HCT116 (cell line): ENCODE measurements around the gene TACC2. TPM values are rescaled to one million over a fixed set of nuclear protein-coding genes. Genes with fewer than 3 reads are reported as not detected.
A peak's percentile ranks its signal among the peaks of the same experiment; 100 is the strongest.

ENCODE experiments used
- ATAC-seq: fragments of 200-7000 bp; cut with Tn5 transposase; 2 replicates; pipeline ENCODE4 v1.9.1; 2020; ENCODE audit warnings: mild to moderate bottlenecking, moderate library complexity
- BruUV-seq: library from RNA; stranded (reverse); fragments of 400-500 nt; replicated peaks from 2 replicates; lab custom pipeline; 2021; lab: Mats Ljungman, UMichigan
- CTCF ChIA-PET: fragments of 300-600 bp; sonication (Branson Sonifier 250); formaldehyde crosslinking; loops from one replicate; lab custom pipeline; 2021; ENCODE audit warnings: antibody characterized with exemption; lab: Charles Lee
- POLR2A ChIA-PET: fragments of 300-600, 350-600 bp; sonication (Branson Sonifier 250); formaldehyde crosslinking; loops from one replicate; lab custom pipeline; 2021; ENCODE audit warnings: antibody characterized with exemption; lab: Charles Lee
- RAD21 ChIA-PET, 2 experiments: fragments of 300-600 bp; sonication (Branson Sonifier 250); formaldehyde crosslinking; loops; one replicate each; lab custom pipeline; 2023; ENCODE audit warnings: low total read pairs in 2 of 2; ENCODE audit not compliant: uncharacterized antibody in 2 of 2, unreplicated experiment in 2 of 2, low non-redundant PET in 1 of 2; lab: Charles Lee
- DNase-seq: peaks from one replicate; pipeline ENCODE4 v3.0.0-alpha.2; 2010; ENCODE audit warnings: low read depth, low spot score
- H2AFZ ChIP-seq: fragments of 200-600 bp; shearing (Covaris generic), sonication (generic); 2 replicates; pipeline ENCODE4 v1.6.1; 2017; ENCODE audit warnings: low read depth, mixed run types, mixed read lengths, antibody characterized with exemption, low read length; ENCODE audit not compliant: poor library complexity, severe bottlenecking
- H3K27ac ChIP-seq: 2 replicates; pipeline ENCODE4 v1.5.1; 2012; ENCODE audit warnings: low read depth, low read length
- H3K27me3 ChIP-seq: fragments of 200-600 bp; sonication (generic); 2 replicates; pipeline ENCODE4 v1.6.1; 2016; ENCODE audit warnings: mixed run types, low read length, mixed read lengths; ENCODE audit not compliant: insufficient read depth
- H3K36me3 ChIP-seq, 2 experiments: fragments of 200-500 bp in 1 of 2; fragments of 200-600 bp in 1 of 2; sonication (Bioruptor generic) in 1 of 2; sonication (generic) in 1 of 2; 2 replicates each; pipeline versions ENCODE4 v1.5.1 to v1.6.1; 2014 to 2016; ENCODE audit warnings: low read length in 2 of 2, inconsistent platforms in 1 of 2, mixed read lengths in 1 of 2, mixed run types in 1 of 2; ENCODE audit not compliant: insufficient read depth in 2 of 2, control insufficient read depth in 1 of 2
- H3K4me1 ChIP-seq, 2 experiments: fragments of 200-600 bp in 1 of 2; sonication (generic) in 1 of 2; 2 replicates each; pipeline versions ENCODE4 v1.5.1 to v1.6.1; 2012 to 2017; ENCODE audit warnings: low read length in 2 of 2, inconsistent platforms in 1 of 2, mild to moderate bottlenecking in 1 of 2, mixed read lengths in 1 of 2, mixed run types in 1 of 2, moderate library complexity in 1 of 2; ENCODE audit not compliant: insufficient read depth in 2 of 2, control insufficient read depth in 1 of 2
- H3K4me2 ChIP-seq: fragments of 200-600 bp; sonication (generic); 2 replicates; pipeline ENCODE4 v1.6.1; 2017; ENCODE audit warnings: mixed run types, low read length, mixed read lengths
- H3K4me3 ChIP-seq, 2 experiments: fragments of 200-600 bp in 1 of 2; sonication (generic) in 1 of 2; replicated peaks in 1 of 2; 2 replicates each; pipeline ENCODE4 v1.5.1; 2011 to 2016; ENCODE audit warnings: low read length in 2 of 2, control low read depth in 1 of 2, low read depth in 1 of 2, mild to moderate bottlenecking in 1 of 2, mixed read lengths in 1 of 2, mixed run types in 1 of 2
- H3K79me2 ChIP-seq: fragments of 200-600 bp; sonication (generic); 2 replicates; pipeline ENCODE4 v1.6.1; 2017; ENCODE audit warnings: mild to moderate bottlenecking, mixed run types, low read length, moderate library complexity, mixed read lengths; ENCODE audit not compliant: insufficient read depth
- H3K9ac ChIP-seq: fragments of 200-600 bp; sonication (generic); 2 replicates; pipeline ENCODE4 v1.6.1; 2016; ENCODE audit warnings: low read length, mixed read lengths
- H3K9me2 ChIP-seq: fragments of 200-600 bp; sonication (generic), shearing (Covaris generic); 2 replicates; pipeline ENCODE4 v1.6.1; 2017; ENCODE audit warnings: mixed run types, mild to moderate bottlenecking, moderate library complexity; ENCODE audit not compliant: insufficient read depth
- H3K9me3 ChIP-seq, 2 experiments: fragments of 200-500 bp in 1 of 2; fragments of 200-600 bp in 1 of 2; sonication (Bioruptor generic) in 1 of 2; sonication (generic) in 1 of 2; 2 replicates each; pipeline ENCODE4 v1.6.1; 2014 to 2017; ENCODE audit warnings: low read length in 2 of 2, mixed read lengths in 2 of 2, inconsistent platforms in 1 of 2, low read depth in 1 of 2, mild to moderate bottlenecking in 1 of 2, mixed run types in 1 of 2, moderate library complexity in 1 of 2; ENCODE audit not compliant: control insufficient read depth in 1 of 2, insufficient read depth in 1 of 2
- H4K20me1 ChIP-seq: fragments of 200-600 bp; sonication (generic), shearing (Covaris generic); 2 replicates; pipeline ENCODE4 v1.6.1; 2017; ENCODE audit warnings: mixed run types, mild to moderate bottlenecking, moderate library complexity; ENCODE audit not compliant: insufficient read depth
- ATF3 ChIP-seq: IDR thresholded peaks from 2 replicates; pipeline ENCODE4 v1.6.1; 2012
- ELF1 ChIP-seq: IDR thresholded peaks from 2 replicates; pipeline ENCODE4 v1.6.1; 2012; ENCODE audit warnings: low read depth, borderline replicate concordance
- JUND ChIP-seq: IDR thresholded peaks from 2 replicates; pipeline ENCODE4 v1.6.1; 2012
- RAD21 ChIP-seq: IDR thresholded peaks from 2 replicates; pipeline ENCODE4 v1.6.1; 2012; ENCODE audit warnings: low read depth, mild to moderate bottlenecking
- YY1 ChIP-seq: IDR thresholded peaks from 2 replicates; pipeline ENCODE4 v1.6.1; 2011; ENCODE audit warnings: low read length, low read depth, moderate library complexity, mild to moderate bottlenecking; ENCODE audit not compliant: insufficient replicate concordance; ENCODE audit errors: extremely low read depth
- ZFX ChIP-seq: fragments of 450-650 bp; IDR thresholded peaks from 2 replicates; pipeline ENCODE4 v1.6.1; 2017
- intact Hi-C: fragments of 100-400 bp; cut with micrococcal nuclease; formaldehyde crosslinking; loops from 2 replicates; pipeline ENCODE4 v1.10.0; 2022
- total RNA-seq: library from RNA; stranded (reverse); gene quantifications from one replicate; pipeline ENCODE4 v1.2.1, GENCODE V29; 2021; ENCODE audit not compliant: unreplicated experiment
- TF ChIP-seq, protein P1 (sequence below): IDR thresholded peaks from 2 replicates; pipeline ENCODE4 v1.6.1; 2012
- TF ChIP-seq, protein P2 (sequence below), 3 experiments: fragments of 200-600 bp in 1 of 3; sonication (generic) in 1 of 3; IDR thresholded peaks in 2 of 3; conservative IDR thresholded peaks in 1 of 3; 2 replicates each; pipeline ENCODE4 v1.5.1; 2012 to 2017; ENCODE audit warnings: low read depth in 2 of 3, low read length in 2 of 3, antibody characterized with exemption in 1 of 3, borderline replicate concordance in 1 of 3, control low read depth in 1 of 3, mild to moderate bottlenecking in 1 of 3, mixed read lengths in 1 of 3, mixed run types in 1 of 3, moderate library complexity in 1 of 3; ENCODE audit not compliant: insufficient read depth in 1 of 3

The TACC2 gene
- total RNA-seq, 1 experiment from 2014 or later = 38.6 TPM

- H2AFZ ChIP-seq = no peak overlapping the region
- no peaks in the 10 kb centered on the region for H4K20me1 ChIP-seq
- ChIA-PET RAD21 (no interaction called here), CTCF (no interaction called here), POLR2A (no interaction called here)
- no peak for TF ChIP-seq YY1
- no peak for TF ChIP-seq ATF3
- TF ChIP-seq ZFX = no peak
- no peak overlapping the region for H3K9ac ChIP-seq
- H3K4me1 ChIP-seq = no peaks in the 10 kb centered on the region; a peak in 1 of 4 replicates
- H3K9me3 ChIP-seq = no peaks in the 10 kb centered on the region
- H3K36me3 ChIP-seq = no peaks in the 10 kb centered on the region
- no peak overlapping the region for H3K4me2 ChIP-seq
- no peak overlapping the region for H3K4me3 ChIP-seq
- H3K9me2 ChIP-seq = no peaks in the 10 kb centered on the region
- DNase-seq (no peak), ATAC-seq (peak; percentile 26; the same call in 1 of the 2 replicates)
- intact Hi-C loops = no loop called here
- H3K27me3 ChIP-seq = peaks cover 23% of the 10 kb centered on the region; the same call in 1 of the 2 replicates
- no peak overlapping the region for H3K27ac ChIP-seq
- no TSS peak for BruUV-seq
- H3K79me2 ChIP-seq = no peaks in the 10 kb centered on the region
Observed at GRCh38 chr10:122087436-122087835, 98.5 kb downstream of the TACC2 start.

DNA sequence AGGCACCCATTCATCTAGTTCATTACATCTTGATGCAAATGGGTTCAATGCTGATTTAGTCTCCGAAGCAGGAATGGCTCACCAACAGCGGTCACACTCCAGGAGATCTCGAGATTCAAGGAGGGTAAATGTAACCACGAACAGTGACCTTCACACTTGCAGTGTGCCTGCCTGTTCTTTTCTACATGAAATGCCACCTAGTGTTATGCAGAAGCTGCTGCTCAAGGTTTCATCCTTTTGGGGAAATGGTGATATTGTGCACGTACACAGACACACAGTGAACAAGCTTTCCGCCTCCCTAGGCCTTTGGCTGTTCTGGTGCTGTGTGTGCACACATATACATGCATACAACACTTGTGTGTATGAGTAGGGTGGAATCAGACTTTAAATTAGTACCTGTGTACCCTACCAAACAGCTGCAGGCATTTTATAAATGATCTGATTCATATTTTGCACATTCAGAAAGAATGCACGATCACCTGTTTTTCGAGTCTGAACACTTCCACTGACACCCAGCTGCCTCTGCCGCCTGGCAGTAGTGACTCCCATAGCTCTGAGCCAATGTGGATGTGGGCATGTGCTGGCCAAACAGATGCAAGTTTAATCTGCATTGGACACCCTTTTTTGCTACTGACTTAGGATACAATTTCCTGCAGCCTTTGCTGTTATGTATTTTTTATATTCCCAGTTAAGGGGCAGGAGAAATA lies 100.5 kb downstream of the TACC2 start:
- ChIA-PET POLR2A (interaction anchor here (0.7 kb wide), 1 partner anchor 26 kb away, joined by 3 read pairs; no protein-coding TSS in a partner anchor), CTCF (no interaction called here), RAD21 (no interaction called here)
- H3K27ac ChIP-seq = no peak overlapping the region
- H3K36me3 ChIP-seq = no peaks in the 10 kb centered on the region
- H3K9me2 ChIP-seq = no peaks in the 10 kb centered on the region
- ATAC-seq (peak; percentile 56), DNase-seq (no peak)
- H3K4me3 ChIP-seq = no peak overlapping the region
- no peaks in the 10 kb centered on the region for H3K9me3 ChIP-seq
- BruUV-seq = no TSS peak
- no peaks in the 10 kb centered on the region for H4K20me1 ChIP-seq
- peaks cover 39% of the 10 kb centered on the region for H3K27me3 ChIP-seq
- intact Hi-C loops = no loop called here
- H3K4me1 ChIP-seq = no peaks in the 10 kb centered on the region; a peak in 1 of 4 replicates
- H3K79me2 ChIP-seq = no peaks in the 10 kb centered on the region
- no peak overlapping the region for H3K4me2 ChIP-seq
- no peak overlapping the region for H2AFZ ChIP-seq
- TF ChIP-seq, protein P1, sequence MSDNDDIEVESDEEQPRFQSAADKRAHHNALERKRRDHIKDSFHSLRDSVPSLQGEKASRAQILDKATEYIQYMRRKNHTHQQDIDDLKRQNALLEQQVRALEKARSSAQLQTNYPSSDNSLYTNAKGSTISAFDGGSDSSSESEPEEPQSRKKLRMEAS = 0 out of 2 replicates have a peak, but pooled peaks have one; percentile 24
- TF ChIP-seq, protein P2, sequence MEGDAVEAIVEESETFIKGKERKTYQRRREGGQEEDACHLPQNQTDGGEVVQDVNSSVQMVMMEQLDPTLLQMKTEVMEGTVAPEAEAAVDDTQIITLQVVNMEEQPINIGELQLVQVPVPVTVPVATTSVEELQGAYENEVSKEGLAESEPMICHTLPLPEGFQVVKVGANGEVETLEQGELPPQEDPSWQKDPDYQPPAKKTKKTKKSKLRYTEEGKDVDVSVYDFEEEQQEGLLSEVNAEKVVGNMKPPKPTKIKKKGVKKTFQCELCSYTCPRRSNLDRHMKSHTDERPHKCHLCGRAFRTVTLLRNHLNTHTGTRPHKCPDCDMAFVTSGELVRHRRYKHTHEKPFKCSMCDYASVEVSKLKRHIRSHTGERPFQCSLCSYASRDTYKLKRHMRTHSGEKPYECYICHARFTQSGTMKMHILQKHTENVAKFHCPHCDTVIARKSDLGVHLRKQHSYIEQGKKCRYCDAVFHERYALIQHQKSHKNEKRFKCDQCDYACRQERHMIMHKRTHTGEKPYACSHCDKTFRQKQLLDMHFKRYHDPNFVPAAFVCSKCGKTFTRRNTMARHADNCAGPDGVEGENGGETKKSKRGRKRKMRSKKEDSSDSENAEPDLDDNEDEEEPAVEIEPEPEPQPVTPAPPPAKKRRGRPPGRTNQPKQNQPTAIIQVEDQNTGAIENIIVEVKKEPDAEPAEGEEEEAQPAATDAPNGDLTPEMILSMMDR (IDR thresholded peaks at IDR 0.05 in 2 of 3, conservative IDR thresholded peaks at IDR 0.05 in 1 of 3; ENCODE audit: borderline replicate concordance in 1 of 3, insufficient read depth in 1 of 3, low read depth in 2 of 3, low read length in 2 of 3) = 0 out of 6 replicates have a peak, but pooled peaks of 1 of the 3 experiments have one; percentile 9
- TF ChIP-seq JUND = 0 out of 2 replicates have a peak, but pooled peaks have one; percentile 27
- TF ChIP-seq RAD21 = peak; percentile 38; the same call in 1 of the 2 replicates
- TF ChIP-seq ELF1 = no peak
- H3K9ac ChIP-seq = no peak overlapping the region
